GM21576 (cell line): Measurements from ENCODE around the gene MEOX1.

Experiments used
- ATAC-seq: cut with Tn5 transposase; IDR thresholded peaks from one replicate; pipeline ENCODE4 v1.9.1; 2021; ENCODE audit warnings: mild to moderate bottlenecking, moderate library complexity; ENCODE audit not compliant: unreplicated experiment

The MEOX1 gene

GRCh38 chr17:43659823-43660617 lies 1.7 kb downstream of the MEOX1 start:
- ATAC-seq = no peak

GRCh38 chr17:43658900-43659299 lies 2.8 kb downstream of the MEOX1 start:
- no peak for ATAC-seq

DNA sequence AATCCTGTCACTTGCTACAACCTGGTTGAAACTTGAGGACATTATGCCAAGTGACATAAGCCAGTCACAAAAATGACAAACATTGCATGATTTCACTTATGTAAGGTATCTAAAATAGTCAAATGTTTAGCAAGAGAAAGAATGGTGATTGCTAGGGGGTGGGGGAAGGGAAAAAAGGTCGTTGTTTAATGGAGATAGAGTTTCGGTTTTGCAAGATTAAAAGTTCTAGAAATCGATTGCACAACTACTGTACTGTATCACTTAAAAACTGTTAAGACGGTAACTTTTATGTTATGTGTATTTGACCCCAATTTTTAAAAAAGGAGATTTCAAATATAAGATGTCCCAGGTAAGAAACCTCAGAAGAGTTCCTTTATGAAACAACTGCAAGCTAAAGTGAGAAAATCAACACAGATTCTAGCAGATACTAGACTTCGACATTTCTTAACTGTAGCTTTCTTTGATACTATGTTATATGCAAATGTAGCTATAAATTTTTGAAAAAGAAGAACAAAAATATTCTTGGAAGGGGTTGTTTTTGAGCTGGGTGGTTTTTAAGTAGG lies 5.9 kb downstream of the MEOX1 start:
- no peak for ATAC-seq

GRCh38 chr17:43652124-43652480 lies 9.6 kb downstream of the MEOX1 start:
- no peak for ATAC-seq

- ATAC-seq = no peak
Measured at GRCh38 chr17:43650471-43650870, 11.3 kb downstream of the MEOX1 start.

DNA sequence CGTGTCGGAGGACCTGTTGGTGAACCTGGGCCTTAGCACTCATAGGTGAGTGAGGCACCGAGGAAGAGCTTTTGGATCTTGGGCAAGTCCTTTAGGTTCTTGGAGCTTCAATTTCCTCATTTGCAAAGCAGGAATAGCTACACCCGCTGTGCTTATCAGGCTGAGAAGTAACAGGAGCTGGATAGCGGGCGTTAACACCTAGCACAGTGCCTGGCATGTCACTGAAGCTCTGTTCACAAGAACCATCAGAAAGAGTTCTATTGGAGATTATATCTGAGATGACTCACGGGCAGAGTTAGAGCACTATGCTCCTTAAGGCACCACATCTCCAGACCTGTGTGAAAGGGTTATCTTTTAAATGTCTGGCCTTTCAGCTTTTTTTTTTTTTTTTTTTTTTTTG lies 12.8 kb downstream of the MEOX1 start:
- no peak for ATAC-seq

DNA sequence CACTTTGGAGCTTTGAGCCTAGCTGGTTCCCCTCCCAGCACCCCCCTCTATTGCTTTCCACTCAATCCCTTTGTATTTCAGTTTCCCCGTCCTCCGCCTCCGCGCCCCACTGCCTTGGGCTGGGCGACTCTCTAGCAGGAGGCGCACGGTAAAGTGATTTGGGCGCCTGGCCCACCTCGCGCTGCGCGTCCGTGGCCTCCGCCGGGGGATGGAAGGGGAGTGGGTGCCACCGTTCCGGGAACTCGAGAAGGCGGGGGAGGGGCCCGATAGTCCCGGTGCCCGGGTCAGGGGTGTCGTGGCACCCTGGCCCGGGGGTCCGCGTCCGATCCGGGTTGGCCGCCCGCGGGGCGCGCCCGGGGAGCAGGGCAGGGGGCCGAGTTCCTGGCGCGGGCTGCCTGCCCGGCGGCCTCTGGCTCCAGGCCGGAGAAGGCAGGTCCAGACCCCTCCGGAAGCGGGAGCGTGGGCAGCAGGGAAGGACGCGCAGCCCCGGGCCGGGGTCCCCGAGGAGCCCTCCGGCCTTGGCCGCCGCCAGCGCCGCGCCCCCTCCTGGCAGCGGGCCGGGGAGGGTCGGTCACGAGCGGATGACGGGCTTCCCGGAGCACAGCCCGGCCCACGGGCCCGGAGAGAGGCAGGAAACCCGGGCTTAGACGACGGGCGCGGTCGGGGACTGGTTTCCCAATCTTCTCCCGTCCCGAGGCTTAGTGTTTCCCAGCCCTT lies 15.8 kb downstream of the MEOX1 start:
- ATAC-seq = no peak

- ATAC-seq = no peak
Measured at GRCh38 chr17:43645450-43645764, 16.3 kb downstream of the MEOX1 start.

DNA sequence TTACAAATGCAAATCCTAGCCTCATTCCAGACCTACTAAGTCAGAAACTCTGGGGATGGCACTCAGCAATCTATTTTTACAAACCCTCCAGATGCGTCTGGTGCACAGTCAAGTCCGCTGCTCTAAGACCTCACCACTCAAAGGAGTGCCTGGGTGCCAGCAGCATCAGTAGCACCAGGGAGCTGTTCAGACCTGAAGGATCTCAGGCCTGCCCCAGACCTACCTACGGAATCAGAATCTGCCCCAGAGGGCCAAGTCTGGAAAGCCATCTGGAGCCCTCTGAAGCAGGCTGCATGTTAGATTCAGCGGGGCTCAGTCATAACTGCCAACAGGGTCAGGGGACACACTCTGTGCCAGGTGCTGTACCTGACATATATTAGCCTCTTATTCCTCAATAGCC lies 17.6 kb downstream of the MEOX1 start:
- no peak for ATAC-seq

DNA sequence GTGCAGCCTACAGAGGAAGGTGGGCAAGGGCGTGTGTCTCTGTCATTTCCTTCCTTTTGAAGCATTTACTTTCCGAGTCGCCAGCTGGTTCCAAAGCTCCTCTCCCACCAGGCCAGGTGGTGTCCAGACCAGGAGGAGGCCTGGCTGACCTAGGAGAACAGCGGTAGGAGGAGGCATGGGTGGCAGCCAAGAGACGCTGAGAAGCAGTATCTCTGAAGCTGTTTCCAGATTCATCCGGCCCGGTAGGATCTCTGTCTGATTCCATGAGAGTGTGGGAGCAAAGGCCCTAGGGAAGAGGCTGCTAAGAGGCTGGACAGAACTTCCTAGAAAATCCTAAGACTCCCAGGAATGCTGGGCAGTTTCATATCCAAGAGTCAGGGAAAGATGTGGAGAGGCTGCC lies 20.3 kb downstream of the MEOX1 start:
- ATAC-seq = no peak

GRCh38 chr17:43640491-43641252 lies 21.1 kb downstream of the MEOX1 start:
- no peak for ATAC-seq

- no peak for ATAC-seq
Measured at GRCh38 chr17:43637563-43638323, 24.0 kb downstream of the MEOX1 start.

- ATAC-seq = no peak
Measured at GRCh38 chr17:43636426-43636825, 25.3 kb downstream of the MEOX1 start.

DNA sequence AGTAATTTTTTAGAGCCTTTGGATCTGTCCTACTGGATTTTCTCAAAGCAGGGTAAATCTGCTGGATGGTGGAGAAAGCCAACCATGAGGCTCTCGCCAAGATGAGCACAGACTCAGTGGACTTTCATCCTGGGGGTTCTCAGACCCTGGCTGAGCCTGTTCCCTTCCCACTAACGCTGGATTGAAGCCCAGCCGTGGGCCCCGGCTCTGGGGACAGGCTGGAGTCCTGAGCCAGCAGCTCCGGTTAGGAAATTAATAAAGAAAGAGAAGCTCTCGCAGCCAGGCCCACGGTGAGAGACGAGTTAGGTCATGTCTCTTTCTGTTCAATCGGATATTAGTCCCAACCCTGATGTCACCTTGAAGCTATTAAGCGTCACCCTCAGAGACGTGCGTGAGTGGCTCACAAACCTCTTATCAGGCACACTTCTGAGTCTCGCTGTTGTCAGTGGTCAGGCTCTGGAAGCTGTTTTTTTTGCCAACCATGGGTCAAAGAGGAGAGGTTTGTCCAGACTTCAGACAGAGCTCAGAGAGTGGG lies 27.1 kb downstream of the MEOX1 start:
- no peak for ATAC-seq

- ATAC-seq = no peak
Measured at GRCh38 chr17:43632221-43632620, 29.5 kb downstream of the MEOX1 start.

- no peak for ATAC-seq
Measured at GRCh38 chr17:43631429-43631828, 30.3 kb downstream of the MEOX1 start.

DNA sequence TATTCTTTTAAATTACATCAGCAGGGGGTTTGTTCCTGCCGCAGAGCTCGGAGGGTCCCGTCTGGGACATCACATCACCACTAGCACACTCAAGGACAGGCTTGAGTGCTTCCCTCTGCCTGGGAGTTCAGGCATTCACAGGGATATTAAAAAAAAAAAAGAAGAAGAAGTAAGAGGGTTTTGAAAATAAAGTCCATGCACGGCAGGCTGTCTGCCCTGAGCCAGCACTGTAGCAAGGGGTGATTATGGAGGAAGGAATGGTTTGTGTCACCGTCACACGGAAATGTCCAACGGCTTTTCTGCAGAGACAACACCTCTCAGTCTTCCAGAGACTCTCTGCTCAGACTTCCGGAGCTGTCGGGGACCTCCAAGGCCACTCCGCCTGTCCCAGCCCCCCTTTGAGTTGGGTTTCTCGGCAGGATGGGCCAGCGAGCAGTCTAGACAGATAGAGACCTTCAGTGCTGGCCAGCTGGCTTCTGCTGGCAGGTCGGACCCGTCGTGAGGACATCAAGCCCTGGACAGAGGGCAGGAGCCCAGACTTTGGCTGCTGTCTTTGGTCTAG lies 33.6 kb downstream of the MEOX1 start:
- no peak for ATAC-seq

- ATAC-seq = no peak
Measured at GRCh38 chr17:43627653-43628052, 34.1 kb downstream of the MEOX1 start.

DNA sequence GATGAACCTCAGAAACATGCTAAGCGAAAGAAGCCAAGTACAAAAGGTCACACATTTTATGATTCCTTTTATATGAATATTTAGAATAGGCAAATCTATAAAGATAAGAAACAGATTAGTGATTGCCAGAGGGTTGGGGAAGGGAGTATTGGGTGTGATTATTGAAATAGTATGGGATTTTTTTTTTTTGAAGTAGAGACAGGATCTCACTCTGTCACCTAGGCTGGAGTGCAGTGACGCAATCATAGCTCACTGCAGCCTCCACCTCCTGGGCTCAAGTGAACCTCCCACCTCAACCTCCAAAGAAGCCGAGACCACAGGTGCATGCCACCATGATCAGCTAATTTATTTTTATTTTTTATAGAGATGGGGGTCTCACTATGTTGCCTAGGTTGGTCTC lies 35.7 kb downstream of the MEOX1 start:
- no peak for ATAC-seq

DNA sequence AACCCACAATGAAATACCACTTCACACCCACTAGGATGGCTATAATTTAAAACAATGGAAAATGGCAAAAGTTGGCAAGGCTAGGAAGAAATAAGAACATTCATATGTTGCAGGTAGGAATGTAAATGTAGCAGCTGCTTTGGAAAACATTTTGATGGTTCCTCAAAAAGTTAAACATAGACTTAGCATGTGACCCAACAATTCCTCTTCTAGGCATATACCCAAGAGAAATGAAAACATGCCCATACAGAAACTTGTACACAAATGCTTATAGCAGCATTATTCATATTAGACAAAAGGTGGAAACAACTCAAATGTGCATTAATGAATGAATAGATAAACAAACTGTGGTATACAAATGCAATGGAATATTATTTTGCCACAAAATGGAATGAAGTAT lies 36.1 kb downstream of the MEOX1 start:
- ATAC-seq = no peak
